ENCODE results near the gene PSMA5. TPM values are rescaled to one million over a fixed set of nuclear protein-coding genes. Genes with fewer than 3 reads are reported as not detected.

The PSMA5 gene
- total and polyA plus RNA-seq, 12 donors, result 22.7 to 94.6 (median 59.2) TPM

- Histone ChIP-seq H3K4me1 (peaks cover 0 to 16% (median 10%) of the 10 kb centered on the region in 9 donors), H3K4me3 (peak overlapping the region; percentile 57 to 72 (median 68)), H3K9me3 (no peaks in the 10 kb centered on the region), H3K27me3 (peaks cover 0 to 99% (median 30%) of the 10 kb centered on the region in 7 donors), H3K27ac (peak overlapping the region; percentile 32 to 96 (median 90)), H3K36me3 (no peaks in the 10 kb centered on the region)
- DNase-seq (no peak), ATAC-seq (peak; percentile 13 to 75 (median 54))
- intact Hi-C loops (cut with DNase I), result loop anchor here in 3 of 10 donors (2.0 to 5.0 kb wide), 2 partner anchors 40 to 41 kb away; partner anchors contain the start of gene PSMA5 (in 3 of the 3)
- 8 to 11% methylated on average over 22 to 23 of the region's 23 CpGs for WGBS, 2 donors
- no peak for TF ChIP-seq CTCF (IDR thresholded peaks at IDR 0.05)
Observed at GRCh38 chr1:109467301-109467777, 41.1 kb upstream of the PSMA5 start.

GRCh38 chr1:109466452-109467300, 40.4 kb upstream of the PSMA5 start, which contains the start of gene SYPL2:
Gene SYPL2 (plus strand): TSS chr1:109466546. CDS start chr1:109466844, 298 bp downstream.
- H3K27me3 ChIP-seq, result peaks cover 0 to 99% (median 30%) of the 10 kb centered on the region in 7 donors
- TF ChIP-seq CTCF (IDR thresholded peaks at IDR 0.05), result peak in 2 of 9 donors; percentile 10 to 15
- peak within 1 kb of the TSS; percentile 32 to 96 (median 90) for H3K27ac ChIP-seq
- ATAC-seq (peak; percentile 84 to 95 (median 89)), DNase-seq (peak; percentile 69 to 72)
- 1% methylated on average over 72 to 88 of the region's 88 CpGs for WGBS, 2 donors
- peaks cover 0 to 16% (median 10%) of the 10 kb centered on the region in 9 donors for H3K4me1 ChIP-seq
- no peaks in the 10 kb centered on the region for H3K9me3 ChIP-seq
- intact Hi-C loops (cut with DNase I), result loop anchor here in 3 of 10 donors (2.0 to 5.0 kb wide), 2 partner anchors 39 to 40 kb away; partner anchors contain the start of gene PSMA5 (in 3 of the 3)
- H3K4me3 ChIP-seq, result peak within 1 kb of the TSS; percentile 57 to 72 (median 68)
- H3K36me3 ChIP-seq, result no peaks in the 10 kb centered on the region

- TF ChIP-seq CTCF (IDR thresholded peaks at IDR 0.05), result no peak
- peaks cover 0 to 97% (median 34%) of the 10 kb centered on the region in 7 donors for H3K27me3 ChIP-seq
- peak overlapping the region in 9 of 10 donors; percentile 78 to 96 (median 91) for H3K27ac ChIP-seq
- peaks cover 0 to 16% (median 10%) of the 10 kb centered on the region in 9 donors for H3K4me1 ChIP-seq
- no peak for DNase-seq
- peak overlapping the region; percentile 57 to 72 (median 68) for H3K4me3 ChIP-seq
- H3K36me3 ChIP-seq, result no peaks in the 10 kb centered on the region
- ATAC-seq, result no peak
- intact Hi-C loops (cut with DNase I), result loop anchor here in 3 of 10 donors (2.0 to 5.0 kb wide), 2 partner anchors 39 kb away; partner anchors contain the start of gene PSMA5 (in 3 of the 3)
- WGBS, 2 donors, result 4% methylated on average over 24 of the region's 24 CpGs
- H3K9me3 ChIP-seq, result no peaks in the 10 kb centered on the region
Observed at GRCh38 chr1:109466125-109466451, 39.8 kb upstream of the PSMA5 start.

- WGBS, 2 donors, result 84% methylated on average over 4 of the region's 4 CpGs
- peaks cover 0 to 47% (median 5%) of the 10 kb centered on the region in 7 donors for H3K27me3 ChIP-seq
Observed at GRCh38 chr1:109457819-109458218, 31.6 kb upstream of the PSMA5 start.

More at GRCh38 chr1:109457819-109458218, 31.6 kb upstream of the PSMA5 start:
- Histone ChIP-seq H3K4me3 (no peak overlapping the region), H3K9me3 (peaks cover 0 to 18% (median 0%) of the 10 kb centered on the region in 11 donors), H3K36me3 (no peaks in the 10 kb centered on the region), H3K4me1 (no peaks in the 10 kb centered on the region), H3K27ac (no peak overlapping the region)
- ATAC-seq (no peak), DNase-seq (no peak)
- intact Hi-C loops (cut with DNase I), result no loop called here
- TF ChIP-seq CTCF (IDR thresholded peaks at IDR 0.05), result no peak

Data from heart right ventricle (tissue), 16 donors.